Loucy (cell line): ENCODE data around the gene TMEM163.

ENCODE experiments used
- H2AFZ ChIP-seq: fragments of 200-600 bp; sonication (generic); 2 replicates; pipeline ENCODE4 v1.6.0; 2016; ENCODE audit warnings: antibody characterized with exemption, mild to moderate bottlenecking, low read length, moderate library complexity
- H3F3A ChIP-seq: fragments of 200-600 bp; 2 replicates; pipeline ENCODE4 v1.6.0; 2016; ENCODE audit warnings: antibody characterized with exemption, low read depth, mild to moderate bottlenecking
- H3K27me3 ChIP-seq: fragments of 200-600 bp; sonication (generic); 2 replicates; pipeline ENCODE4 v1.6.1; 2014; ENCODE audit warnings: low read length, mild to moderate bottlenecking; ENCODE audit not compliant: insufficient read depth, poor library complexity, severe bottlenecking
- H3K36me3 ChIP-seq: fragments of 200-600 bp; sonication (generic); 2 replicates; pipeline ENCODE4 v1.6.1; 2016; ENCODE audit warnings: low read length; ENCODE audit not compliant: insufficient read depth
- H3K4me1 ChIP-seq: fragments of 200-600 bp; sonication (generic); 2 replicates; pipeline ENCODE4 v1.5.1; 2014; ENCODE audit warnings: low read length, mild to moderate bottlenecking; ENCODE audit not compliant: insufficient read depth, poor library complexity, severe bottlenecking
- H3K4me2 ChIP-seq: fragments of 200-600 bp; sonication (generic); 2 replicates; pipeline ENCODE4 v1.6.0; 2014; ENCODE audit warnings: antibody characterized with exemption, low read length, low read depth, mild to moderate bottlenecking; ENCODE audit not compliant: poor library complexity, severe bottlenecking
- H3K4me3 ChIP-seq: fragments of 200-600 bp; sonication (generic); 2 replicates; pipeline ENCODE4 v1.5.1; 2014; ENCODE audit warnings: low read length, mild to moderate bottlenecking, mixed read lengths; ENCODE audit not compliant: poor library complexity, severe bottlenecking
- H3K79me2 ChIP-seq: fragments of 200-600 bp; sonication (generic); 2 replicates; pipeline ENCODE4 v1.6.1; 2014; ENCODE audit warnings: low read length; ENCODE audit not compliant: insufficient read depth
- H3K9ac ChIP-seq: fragments of 200-600 bp; sonication (generic); 2 replicates; pipeline ENCODE4 v1.6.0; 2014; ENCODE audit warnings: mild to moderate bottlenecking, low read depth, low read length, moderate library complexity; ENCODE audit not compliant: poor library complexity, severe bottlenecking
- H3K9me2 ChIP-seq: fragments of 200-600 bp; sonication (generic); replicated peaks from 2 replicates; pipeline ENCODE4 v1.6.1; 2016; ENCODE audit warnings: low read depth, low read length, mixed read lengths
- H3K9me3 ChIP-seq: fragments of 200-600 bp; sonication (generic); 2 replicates; pipeline ENCODE4 v1.6.1; 2014; ENCODE audit warnings: mild to moderate bottlenecking, antibody characterized with exemption, low read length, low read depth; ENCODE audit not compliant: insufficient read depth
- H4K20me1 ChIP-seq: fragments of 200-600 bp; sonication (generic); 2 replicates; pipeline ENCODE4 v1.6.0; 2014; ENCODE audit warnings: antibody characterized with exemption, low read length, mild to moderate bottlenecking; ENCODE audit not compliant: insufficient read depth, poor library complexity, severe bottlenecking
- CTCF ChIP-seq: fragments of 200-600 bp; sonication (generic); conservative IDR thresholded peaks from 2 replicates; pipeline ENCODE4 v1.5.1; 2014; ENCODE audit warnings: mild to moderate bottlenecking, antibody characterized with exemption, low read length
- EZH2phosphoT487 ChIP-seq: fragments of 200-600 bp; IDR thresholded peaks from 2 replicates; pipeline ENCODE4 v1.6.1; 2018; ENCODE audit warnings: antibody characterized with exemption, mild to moderate bottlenecking, moderate library complexity, borderline replicate concordance

The TMEM163 gene

DNA sequence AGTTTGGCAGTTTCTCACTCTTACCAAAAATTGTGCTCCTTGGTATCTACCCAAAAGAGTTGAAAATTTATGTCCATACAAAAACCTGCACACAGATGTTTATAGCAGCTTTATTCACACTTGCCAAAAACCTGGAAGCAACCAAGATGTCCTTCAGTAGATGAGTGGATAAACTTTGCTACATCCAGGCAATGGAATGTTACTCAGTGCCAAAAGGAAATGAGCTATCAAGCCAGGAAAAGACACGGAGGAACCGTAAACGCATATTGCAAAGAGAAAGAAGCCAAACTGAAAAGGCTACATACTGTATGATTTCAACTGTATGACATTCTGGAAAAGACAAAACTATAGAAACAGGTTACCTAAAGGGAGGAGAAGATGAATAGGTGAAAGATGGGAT lies 36.1 kb downstream of the TMEM163 start:
- H3K9me2 ChIP-seq, result no peaks in the 10 kb centered on the region
- H3K27me3 ChIP-seq, result no peaks in the 10 kb centered on the region
- no peak overlapping the region for H2AFZ ChIP-seq
- no peaks in the 10 kb centered on the region for H3K36me3 ChIP-seq
- H3K9me3 ChIP-seq, result no peaks in the 10 kb centered on the region
- H3K4me3 ChIP-seq, result no peak overlapping the region
- no peak overlapping the region for H3K4me2 ChIP-seq
- H4K20me1 ChIP-seq, result no peaks in the 10 kb centered on the region
- H3K4me1 ChIP-seq, result peaks cover 19% of the 10 kb centered on the region
- no peak overlapping the region for H3K9ac ChIP-seq
- TF ChIP-seq EZH2phosphoT487, result no peak
- TF ChIP-seq CTCF, result no peak
- H3F3A ChIP-seq, result no peaks in the 10 kb centered on the region
- no peaks in the 10 kb centered on the region for H3K79me2 ChIP-seq

DNA sequence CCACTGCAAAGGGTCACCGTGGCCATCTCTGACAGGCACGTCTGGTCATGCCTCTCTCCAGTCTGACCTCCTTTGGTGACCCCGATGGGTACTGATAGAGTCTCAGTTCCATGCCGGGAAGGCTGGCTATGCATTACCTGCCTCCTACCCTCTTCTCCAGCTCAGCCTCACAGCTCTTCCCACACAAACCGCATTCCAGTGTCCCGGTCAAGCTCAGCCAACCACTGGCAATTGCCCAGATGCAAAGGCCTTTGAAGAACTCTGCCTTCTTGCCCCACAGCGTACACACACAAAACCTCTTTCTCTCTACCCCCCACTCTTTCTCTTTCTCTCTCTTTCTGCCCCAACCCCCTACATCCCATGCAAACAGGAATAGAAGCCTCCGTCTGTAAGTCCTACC lies 37.6 kb downstream of the TMEM163 start:
- Histone ChIP-seq H3K9me2 (no peaks in the 10 kb centered on the region), H3K36me3 (no peaks in the 10 kb centered on the region), H4K20me1 (no peaks in the 10 kb centered on the region), H3K27me3 (no peaks in the 10 kb centered on the region), H2AFZ (no peak overlapping the region), H3K4me2 (no peak overlapping the region), H3K4me3 (no peak overlapping the region), H3K79me2 (no peaks in the 10 kb centered on the region), H3K9me3 (no peaks in the 10 kb centered on the region), H3K4me1 (peaks cover 25% of the 10 kb centered on the region), H3K9ac (no peak overlapping the region), H3F3A (no peaks in the 10 kb centered on the region)
- no peak for TF ChIP-seq EZH2phosphoT487

- Histone ChIP-seq H3K4me3 (peak overlapping the region; percentile 66), H3K27me3 (no peaks in the 10 kb centered on the region), H3K4me2 (peak overlapping the region; percentile 78), H4K20me1 (no peaks in the 10 kb centered on the region), H3F3A (no peaks in the 10 kb centered on the region), H2AFZ (peak overlapping the region; percentile 88), H3K9me2 (no peaks in the 10 kb centered on the region), H3K9ac (peak overlapping the region; percentile 37), H3K9me3 (no peaks in the 10 kb centered on the region), H3K4me1 (peaks cover 25% of the 10 kb centered on the region), H3K36me3 (no peaks in the 10 kb centered on the region), H3K79me2 (no peaks in the 10 kb centered on the region)
- no peak for TF ChIP-seq CTCF
- no peak for TF ChIP-seq EZH2phosphoT487
These were observed 39.1 kb downstream of the TMEM163 start for GRCh38 chr2:134679745-134680144.

- peak overlapping the region; percentile 78 for H3K4me2 ChIP-seq
- peak overlapping the region; percentile 76 for H2AFZ ChIP-seq
- H3F3A ChIP-seq, result no peaks in the 10 kb centered on the region
- H3K36me3 ChIP-seq, result no peaks in the 10 kb centered on the region
- H3K4me3 ChIP-seq, result peak overlapping the region; percentile 34
- no peaks in the 10 kb centered on the region for H3K9me2 ChIP-seq
- peaks cover 25% of the 10 kb centered on the region for H3K4me1 ChIP-seq
- no peaks in the 10 kb centered on the region for H3K27me3 ChIP-seq
- H4K20me1 ChIP-seq, result no peaks in the 10 kb centered on the region
- TF ChIP-seq CTCF (no peak), EZH2phosphoT487 (no peak)
- no peaks in the 10 kb centered on the region for H3K9me3 ChIP-seq
- no peaks in the 10 kb centered on the region for H3K79me2 ChIP-seq
- H3K9ac ChIP-seq, result no peak overlapping the region
These were observed 39.5 kb downstream of the TMEM163 start for GRCh38 chr2:134679294-134679693.
